ENCODE data around the gene VAV2.
"Not testable (repeated sequence)": the region's sequence is repeated elsewhere in the genome, so short reads cannot be mapped to it uniquely, and the experiment has no call there.

VAV2 gene

DNA sequence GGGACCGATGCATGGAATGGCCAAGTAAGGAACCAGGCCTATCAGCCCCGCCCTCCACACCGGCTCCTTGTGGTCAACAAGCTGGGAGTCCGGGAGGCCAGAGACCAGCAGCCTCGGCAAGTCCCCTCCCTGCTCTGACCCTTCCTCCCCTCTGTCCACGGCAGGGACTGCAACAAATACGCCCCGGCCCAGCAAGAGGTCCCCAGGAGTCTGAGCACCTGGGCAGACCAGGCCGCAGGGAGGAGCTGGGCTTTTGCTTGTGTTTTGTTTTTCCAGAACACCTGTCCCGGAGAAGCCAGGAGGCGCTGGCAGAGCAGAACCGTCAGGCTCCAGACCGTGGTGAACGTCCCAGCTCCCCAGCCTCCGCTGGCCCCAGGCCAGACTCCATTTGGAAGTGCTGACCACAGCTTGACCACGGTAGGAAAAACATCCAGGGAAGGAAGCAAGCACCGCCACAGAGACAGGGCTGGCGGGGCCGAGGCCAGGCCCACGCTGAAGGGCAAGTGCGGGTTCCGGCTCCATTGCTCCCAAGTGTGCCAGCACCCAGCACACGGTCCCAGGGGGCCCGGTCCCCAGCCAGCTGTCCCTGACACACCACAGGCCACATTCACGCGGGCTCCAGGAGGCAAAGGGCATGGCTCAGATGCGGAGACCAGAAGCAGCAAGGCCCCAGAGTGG, 56.7 kb downstream of the VAV2 start:
- DNase-seq (ENCODE audit: low spot score), result no peak

DNA sequence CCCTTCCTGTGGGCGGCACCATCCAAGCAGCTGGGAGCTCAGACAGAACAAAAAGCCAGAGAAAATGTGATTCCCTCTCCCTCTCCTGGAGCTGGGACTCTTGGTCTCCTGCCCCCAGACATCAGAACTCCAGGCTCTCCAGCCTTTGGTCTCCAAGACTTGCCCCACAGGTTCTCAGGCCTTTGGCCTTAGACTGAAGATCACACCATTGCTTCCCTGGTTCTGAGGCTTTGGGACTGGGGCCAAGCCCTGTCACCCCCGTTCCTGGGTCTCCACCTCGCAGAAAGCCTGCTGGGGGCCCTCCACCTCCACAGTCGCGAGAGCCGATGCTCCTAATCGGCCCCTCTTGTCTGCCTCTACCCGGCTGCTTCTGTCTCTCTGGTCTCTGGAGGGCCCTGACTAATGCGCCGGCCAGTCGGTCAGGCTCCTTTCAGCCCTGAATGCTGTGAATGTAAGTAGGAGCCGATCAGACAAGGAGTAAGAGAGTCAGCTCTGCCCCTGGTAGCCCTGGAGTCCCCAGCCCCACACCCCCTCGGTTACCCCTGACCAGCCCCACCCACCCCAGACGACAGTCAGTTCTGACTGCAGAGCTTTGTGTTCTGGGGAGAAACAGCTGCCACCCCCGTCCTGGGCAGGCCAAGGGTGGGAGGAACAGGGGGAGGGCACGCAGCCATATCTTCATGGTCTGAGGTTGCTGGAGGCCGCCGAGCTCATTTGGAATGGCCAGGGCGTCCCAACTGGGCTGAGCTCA, 57.5 kb downstream of the VAV2 start:
- no peak for DNase-seq (ENCODE audit: low spot score)

DNA sequence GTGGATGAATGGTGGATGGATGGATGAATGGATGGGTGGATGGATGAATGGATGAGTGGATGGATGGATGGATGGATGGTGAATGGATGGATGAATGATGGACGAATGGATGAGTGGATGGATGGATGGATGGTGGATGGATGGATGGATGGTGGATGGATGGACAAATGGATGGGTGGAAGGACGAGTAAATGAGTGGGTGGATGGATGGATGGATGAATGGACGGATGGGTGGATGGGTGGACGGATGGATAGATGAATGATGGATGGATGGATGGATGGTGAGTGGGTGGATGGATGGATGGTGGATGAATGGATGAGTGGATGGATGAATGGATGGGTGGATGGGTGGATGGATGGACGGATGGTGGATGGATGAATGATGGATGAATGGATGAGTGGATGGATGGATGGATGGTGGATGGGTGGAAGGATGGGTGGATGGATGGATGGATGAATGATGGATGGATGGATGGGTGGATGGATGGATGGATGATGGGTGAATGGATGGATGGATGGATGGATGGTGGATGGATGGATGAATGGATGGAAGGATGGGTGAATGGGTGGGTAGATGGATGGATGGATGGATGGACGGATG, 58.6 kb downstream of the VAV2 start:
- DNase-seq (ENCODE audit: low spot score), result no peak

DNA sequence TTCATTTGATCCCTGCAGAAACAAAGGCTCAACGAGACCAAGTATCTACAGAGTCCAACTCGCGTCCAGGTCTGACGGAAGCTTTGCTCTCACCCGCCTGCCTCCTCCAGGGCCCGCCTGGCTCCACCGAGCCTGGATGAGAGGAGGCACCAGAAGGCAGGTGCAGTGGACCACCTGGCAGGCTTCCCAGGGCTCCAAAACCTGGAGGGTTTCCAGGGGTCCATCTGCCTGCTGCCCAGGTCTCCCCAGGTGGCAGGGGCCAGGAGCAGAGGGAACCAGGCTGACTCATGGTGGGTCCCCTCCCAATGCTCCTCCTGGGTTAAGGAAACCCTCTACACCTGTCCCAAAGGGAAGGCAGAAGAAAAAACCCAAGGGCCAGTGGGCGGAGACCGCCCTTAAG, 59.5 kb downstream of the VAV2 start:
- DNase-seq (ENCODE audit: low spot score), result no peak

DNA sequence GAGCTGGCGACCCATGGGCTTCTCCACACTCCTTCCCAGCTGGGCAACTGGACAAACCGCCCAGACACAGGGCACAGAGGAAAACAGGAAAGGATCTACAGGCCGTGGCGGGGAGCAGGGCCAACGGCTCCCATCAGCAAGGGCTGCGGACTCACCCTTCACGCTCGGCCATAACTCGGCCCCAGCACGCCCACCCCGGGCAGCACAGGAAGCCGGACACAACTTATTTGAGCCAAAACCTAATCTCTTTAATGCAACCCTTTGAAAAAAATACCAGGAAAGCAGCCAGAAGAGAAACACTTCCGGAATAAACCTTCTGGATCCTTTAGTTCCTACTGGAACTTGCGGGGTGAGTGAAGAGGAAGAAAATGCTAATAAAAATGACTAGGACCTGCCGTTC, 59.9 kb downstream of the VAV2 start:
- DNase-seq (ENCODE audit: low spot score), result no peak

DNA sequence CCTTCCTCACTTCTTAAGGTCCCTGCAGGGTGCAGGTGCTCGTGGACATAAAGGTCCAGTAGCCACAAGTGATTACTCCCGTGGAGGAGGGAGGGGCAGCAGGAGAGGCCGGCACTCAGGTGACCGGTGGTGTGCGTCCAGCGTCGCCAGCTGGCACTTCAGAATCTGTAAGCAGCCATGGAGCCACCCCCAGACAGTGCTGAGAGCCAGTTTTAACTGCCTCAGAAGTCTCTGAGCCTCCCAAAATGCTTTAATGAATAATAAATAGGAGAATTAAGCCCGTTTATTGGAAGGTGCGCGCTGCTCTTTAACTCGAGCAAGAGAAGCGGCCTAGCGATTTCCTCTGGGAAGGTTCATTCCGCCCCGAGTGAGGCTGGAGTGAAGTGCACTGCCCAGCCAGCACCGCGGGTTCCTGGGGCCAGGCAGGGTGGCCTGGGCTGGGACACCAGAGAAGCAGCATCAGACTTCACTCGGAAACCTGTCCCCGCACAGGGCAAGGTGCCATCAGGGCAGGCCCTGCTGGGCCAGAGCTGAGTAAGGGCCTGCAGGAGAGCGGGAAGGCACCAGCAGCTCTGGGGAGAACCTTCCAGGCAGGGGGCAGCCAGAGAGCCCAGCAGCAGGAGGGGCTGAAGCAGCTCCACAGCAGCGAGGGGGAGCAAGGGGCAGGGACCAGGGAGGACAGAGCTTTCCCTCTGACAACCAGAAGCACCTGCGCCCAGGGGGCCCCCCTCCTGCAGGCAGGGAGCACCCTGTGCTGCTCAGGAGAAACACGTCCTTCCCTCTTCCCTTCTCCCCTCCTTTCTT, 61.2 kb downstream of the VAV2 start:
- no peak for DNase-seq (ENCODE audit: low spot score)

DNA sequence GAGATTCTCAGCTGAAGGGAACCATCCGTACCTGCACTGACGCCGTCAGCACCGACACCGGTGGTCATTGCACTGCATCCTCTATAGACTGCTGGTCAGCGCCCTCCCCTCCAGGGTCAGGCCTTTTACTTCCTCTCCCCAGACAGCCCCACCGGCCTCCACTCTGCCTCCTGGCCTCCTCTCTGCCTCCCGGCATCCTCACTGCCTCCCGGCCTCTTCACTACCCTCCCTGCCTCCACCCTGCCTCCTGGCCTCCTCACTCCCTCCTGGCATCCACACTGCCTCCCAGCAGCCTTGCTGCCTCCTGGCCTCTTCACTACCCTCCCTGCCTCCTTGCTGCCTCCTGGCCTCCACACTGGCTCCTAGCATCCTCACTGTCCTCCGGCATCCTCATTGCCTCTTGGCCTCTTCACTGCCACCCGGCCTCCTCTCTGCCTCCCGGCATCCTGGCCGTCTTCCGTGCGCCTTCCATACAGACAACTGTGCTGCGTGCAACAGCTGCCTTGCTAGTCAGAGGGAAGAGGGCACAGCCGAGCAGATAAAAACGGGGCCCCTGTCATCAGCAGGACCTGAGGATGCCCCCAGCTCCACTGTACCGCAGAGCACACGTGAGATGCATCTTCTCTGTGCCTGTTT, 62.0 kb downstream of the VAV2 start:
- DNase-seq (ENCODE audit: low spot score), result no peak

DNA sequence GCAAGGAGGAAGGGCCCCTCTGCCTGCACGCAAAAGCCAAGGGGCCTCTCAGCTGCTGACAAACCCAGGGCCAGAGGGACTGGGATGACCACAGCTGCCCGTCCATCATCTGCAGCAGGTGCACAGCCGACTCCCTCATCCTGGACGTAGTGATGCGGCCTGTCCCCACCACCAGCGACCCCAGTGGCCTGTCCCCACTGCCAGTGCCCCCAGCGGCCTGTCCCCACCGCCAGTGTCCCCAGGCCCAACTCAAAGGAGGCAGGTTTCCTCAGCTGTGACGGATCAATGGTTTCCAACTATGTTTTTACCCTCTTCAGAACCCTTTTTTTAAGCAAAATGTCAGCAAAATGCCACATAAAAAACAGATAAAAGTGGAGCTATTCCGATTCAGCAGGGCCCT, 62.5 kb downstream of the VAV2 start:
- DNase-seq (ENCODE audit: low spot score), result no peak

DNA sequence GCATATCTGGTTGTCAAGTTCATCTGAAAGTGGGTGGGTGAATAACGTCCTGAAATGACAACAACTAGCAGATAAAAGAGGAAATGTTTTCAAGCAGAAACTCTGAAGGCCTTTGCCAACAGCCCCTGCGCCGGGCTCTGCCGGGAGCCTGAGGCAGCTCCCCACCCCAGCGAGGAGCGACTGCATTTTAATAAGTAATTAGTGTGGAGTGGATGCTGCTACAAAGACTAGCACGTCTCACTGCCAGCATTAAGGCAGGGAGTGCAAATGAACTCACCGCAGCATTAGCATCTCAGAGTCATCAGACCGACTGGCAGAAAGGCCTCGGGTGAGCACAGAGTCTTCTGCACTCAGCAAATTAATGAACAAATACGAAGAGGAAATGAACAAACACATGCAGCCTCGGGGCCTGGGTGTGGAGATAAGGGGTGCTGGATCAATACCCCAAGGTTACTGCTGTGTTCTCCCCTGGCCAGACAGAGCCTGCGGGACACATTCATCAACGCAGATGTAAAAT, 63.8 kb downstream of the VAV2 start:
- no peak for DNase-seq (ENCODE audit: low spot score)

DNA sequence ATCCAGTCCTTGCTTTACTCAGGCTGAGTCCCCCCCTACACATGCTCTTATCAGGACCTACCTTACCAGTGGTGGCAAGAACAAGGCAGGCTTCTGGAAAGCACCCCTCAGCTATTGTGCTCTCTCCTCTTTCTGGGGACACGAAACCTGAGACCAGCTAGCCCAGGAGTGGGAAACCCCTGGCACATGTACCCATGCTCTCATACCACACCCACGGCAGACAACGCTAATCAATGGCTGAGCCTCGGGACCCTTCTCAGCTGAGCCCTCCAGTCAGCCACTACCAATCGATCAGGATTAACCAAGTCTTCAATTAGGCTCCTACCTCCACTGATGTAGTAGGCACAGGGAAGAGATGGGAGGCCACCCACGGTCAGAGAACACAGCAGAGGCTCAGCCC, 65.1 kb downstream of the VAV2 start:
- no peak for DNase-seq (ENCODE audit: low spot score)

DNA sequence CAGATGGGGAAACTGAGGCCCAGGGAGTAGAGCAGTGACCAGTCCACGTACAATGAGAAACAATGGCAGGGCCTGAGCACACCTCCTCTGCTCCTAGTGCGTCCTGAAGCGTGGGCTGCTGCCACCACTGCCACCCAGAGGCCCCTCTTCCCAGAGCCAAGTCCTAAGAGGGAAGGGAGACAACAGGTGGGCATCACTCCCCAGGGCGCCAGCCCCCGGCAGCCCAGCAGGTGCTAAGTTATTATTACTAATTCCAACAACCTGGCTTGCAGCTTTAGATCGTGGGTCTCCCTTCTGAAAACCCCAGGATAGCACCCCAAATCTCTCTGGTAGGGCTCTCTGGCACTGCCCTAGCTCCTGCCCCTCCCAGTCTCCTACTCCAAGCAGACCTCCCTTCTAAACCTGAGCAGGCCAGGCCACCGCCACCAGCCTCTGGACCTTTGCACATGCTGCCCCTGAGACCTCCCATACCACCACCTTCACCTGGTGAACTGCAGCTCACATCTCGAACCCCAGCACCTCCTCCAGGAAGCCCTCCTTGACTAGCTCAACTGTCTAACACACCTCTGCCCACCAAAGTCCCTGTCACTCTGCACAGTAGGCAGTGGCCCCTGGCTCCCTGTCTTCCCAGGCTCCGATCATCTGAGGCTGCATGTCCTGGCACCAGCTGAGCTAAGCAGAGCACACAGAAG, 65.8 kb downstream of the VAV2 start:
- DNase-seq (ENCODE audit: low spot score), result no peak

DNA sequence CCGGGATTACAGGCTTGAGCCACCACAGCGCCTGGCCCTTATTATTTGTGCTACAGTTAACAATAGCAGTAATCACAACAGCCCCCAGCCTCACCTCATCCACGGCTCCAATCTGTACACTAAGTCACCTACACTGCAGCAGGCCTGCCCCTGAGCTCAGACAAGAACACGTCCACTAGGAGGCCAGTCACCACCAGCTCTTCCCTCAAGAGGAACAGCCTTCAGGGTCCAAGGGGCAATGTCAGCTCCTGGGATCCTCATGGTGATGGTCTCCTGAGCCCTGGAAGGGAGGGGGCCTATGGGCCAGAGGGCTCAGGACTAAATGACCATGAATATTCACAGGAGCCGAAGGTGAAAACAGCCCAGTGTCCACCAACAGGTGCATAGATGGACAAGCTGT, 67.7 kb downstream of the VAV2 start:
- DNase-seq (ENCODE audit: low spot score), result no peak

DNA sequence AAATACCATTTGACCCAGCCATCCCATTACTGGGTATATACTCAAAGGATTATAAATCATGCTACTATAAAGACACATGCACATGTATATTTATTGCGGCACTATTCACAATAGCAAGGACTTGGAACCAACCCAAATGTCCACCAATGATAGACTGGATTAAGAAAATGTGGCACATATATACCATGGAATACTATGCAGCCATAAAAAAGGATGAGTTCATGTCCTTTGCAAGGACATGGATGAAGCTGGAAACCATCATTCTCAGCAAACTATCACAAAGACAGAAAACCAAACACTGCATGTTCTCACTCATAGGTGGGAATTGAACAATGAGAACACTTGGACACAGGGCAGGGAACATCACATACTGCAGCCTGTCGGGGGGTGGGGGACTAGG, 68.5 kb downstream of the VAV2 start:
- not testable (repeated sequence) for DNase-seq (ENCODE audit: low spot score)

DNA sequence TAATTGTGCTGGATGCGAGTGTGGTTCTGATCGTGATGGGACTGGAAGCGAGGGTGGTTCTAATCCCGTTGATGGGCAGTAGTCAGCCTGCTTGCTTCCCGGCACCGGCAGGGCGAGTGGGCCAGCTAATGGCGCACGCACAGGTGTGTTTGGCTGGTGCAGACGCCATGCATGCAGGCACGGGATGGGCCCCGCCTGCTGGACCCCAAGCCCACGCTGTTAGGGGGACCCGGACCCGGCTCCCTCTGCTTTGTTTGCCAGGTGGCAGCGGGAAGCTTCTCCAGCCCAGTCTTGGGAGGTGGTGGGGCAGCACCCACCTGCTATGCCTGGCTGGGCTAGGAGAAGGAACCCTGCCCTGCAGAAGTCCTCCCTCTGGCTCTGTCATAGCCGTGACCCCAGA, 70.3 kb downstream of the VAV2 start:
- no peak for DNase-seq (ENCODE audit: low spot score)

DNA sequence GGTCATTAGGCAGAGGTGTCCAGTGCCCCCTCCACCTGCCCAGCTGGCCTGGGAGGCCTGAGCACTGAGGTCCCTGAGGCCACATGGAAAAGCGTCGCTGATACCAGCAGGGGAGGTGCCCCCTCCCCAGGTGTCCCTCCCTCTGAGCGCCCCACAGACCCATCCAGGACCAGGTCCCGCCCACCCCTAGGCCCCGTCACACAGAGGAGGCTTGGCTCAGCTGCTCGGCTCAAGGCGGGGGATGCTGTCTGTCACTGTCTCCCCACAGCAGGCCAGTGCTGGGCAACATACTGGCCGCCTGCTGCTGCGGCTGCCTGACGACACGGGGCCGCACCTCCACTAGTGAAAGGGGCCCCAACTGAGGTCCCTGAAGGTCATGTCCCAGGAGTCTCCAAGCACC, 71.7 kb downstream of the VAV2 start:
- DNase-seq (ENCODE audit: low spot score), result no peak

DNA sequence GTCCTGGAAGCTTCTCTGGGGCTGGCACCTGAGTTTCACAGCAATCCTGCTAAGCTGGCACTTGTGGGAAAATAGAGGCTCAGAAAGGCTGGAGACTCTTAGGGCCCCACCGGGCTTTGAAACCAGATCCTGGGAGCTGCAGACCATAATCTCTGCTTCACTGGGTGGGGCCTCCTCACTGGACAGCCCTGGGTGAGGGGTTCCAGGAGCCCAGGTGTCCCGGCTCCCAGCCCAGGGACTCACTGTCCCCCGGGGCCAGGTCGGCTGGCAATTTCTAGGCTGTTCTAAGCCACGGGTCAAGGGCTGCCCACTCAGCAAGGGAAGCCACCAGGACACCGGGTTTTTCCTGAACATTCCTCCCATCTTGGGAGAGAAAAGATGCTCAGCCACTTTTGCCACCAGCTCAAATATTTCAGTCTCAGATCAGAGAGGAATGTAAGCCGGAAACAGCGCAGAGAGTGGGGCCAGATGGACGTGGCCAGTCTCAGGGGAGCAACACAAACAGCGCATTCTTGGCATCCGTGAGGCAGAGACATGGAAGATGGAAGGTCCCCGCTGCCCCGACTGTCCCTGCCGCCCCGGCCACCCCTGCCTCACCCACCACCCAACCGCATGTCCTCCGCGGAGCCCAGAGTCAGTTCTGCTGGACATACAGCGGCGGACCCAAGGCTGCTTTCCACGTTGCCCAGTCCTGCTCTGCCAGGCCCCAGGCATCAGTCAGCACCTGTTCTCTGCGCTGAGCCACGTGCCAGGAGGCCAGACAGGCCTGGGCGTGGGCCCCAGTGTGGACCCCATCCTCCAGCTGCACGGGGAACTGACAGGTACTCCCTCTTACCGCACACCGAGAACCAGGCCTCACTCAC, 72.6 kb downstream of the VAV2 start:
- no peak for DNase-seq (ENCODE audit: low spot score)

DNA sequence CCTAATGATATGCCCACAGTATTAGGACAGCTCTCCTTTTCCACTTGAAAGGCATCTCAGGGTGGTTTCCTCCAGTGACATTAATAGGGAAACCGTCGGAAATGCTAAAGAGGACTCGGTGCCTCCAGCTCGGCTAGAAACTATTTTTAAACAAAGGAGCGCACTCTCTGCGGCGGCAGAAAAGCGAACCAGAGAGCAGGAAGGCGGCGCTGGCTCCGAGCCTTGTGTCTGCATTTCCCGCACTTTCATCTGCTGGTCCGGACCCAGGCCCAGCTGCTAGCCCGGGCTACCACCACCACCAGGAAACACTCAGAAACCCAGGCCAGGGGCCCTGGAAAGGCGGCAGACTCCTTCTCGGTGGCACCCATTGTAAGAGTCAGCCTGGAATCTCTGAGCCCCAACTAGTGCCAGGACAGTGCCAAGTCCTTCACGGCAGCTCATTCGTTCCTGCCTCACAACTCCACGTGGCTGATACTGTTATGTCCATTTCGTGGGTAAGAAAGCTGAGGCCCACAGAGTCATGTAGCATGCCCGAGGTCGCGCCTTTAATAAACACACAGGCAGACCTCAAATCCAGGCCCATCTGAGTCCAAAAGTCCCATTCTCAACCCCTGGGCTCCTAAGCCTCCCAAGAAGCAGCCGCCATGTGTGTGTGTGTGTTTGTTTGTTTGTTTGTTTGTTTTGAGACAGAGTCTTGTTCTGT, 73.9 kb downstream of the VAV2 start:
- DNase-seq (ENCODE audit: low spot score), result no peak

DNA sequence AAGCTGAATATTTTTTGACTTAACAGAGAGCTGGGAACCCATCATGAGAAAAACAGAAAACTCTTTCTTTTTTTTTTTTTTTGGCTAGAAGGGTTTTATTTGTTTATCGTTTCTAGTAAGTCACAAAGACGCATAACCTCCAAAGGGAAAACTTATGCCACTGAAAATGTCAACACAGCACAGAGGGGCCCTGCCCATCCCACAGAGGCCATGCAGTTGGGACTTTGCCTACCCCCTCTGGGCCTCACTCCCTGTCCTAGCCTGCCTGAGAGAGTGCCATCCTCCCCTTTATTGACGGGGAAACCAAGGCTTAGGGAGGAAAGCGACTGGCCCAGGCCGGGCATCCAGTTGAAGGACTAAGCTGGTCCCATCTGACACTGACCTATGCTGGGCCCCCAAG, 74.7 kb downstream of the VAV2 start:
- DNase-seq (ENCODE audit: low spot score), result no peak

DNA sequence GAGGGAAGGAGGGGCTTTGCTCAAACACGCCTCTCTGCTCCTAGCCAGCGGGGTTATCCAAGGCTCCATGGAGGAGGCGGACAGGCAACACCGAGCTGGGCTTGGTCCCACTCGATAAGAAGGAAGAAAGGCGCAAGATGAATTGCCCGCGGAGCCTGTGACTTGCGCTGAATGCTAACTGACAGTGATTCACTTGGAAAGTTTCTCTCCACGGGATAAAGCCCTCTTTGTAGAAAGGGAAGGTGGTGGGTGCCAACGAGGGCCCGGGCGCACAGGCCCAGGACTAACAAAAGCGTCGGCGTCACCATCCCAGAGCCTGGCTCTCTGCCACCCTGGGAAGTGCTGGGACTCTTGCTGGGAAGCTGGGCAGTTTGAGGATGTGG, 76.0 kb downstream of the VAV2 start:
- no peak for DNase-seq (ENCODE audit: low spot score)

Data from activated CD4-positive, alpha-beta T cell treated with anti-CD3 and anti-CD28 coated beads, Interleukin-2, Interleukin-4, amounts not matched to agents 100 ng/mL and 50 ng/mL, durations not matched to agents 16 hours and 8 hours (primary cell).